GM19025 (cell line): ENCODE results near the gene SLC4A2.

ENCODE experiments used
- ATAC-seq: cut with Tn5 transposase; IDR thresholded peaks from one replicate; pipeline ENCODE4 v1.9.1; 2021; ENCODE audit warnings: mild to moderate bottlenecking, low read depth, moderate library complexity; ENCODE audit not compliant: unreplicated experiment

SLC4A2 gene

DNA sequence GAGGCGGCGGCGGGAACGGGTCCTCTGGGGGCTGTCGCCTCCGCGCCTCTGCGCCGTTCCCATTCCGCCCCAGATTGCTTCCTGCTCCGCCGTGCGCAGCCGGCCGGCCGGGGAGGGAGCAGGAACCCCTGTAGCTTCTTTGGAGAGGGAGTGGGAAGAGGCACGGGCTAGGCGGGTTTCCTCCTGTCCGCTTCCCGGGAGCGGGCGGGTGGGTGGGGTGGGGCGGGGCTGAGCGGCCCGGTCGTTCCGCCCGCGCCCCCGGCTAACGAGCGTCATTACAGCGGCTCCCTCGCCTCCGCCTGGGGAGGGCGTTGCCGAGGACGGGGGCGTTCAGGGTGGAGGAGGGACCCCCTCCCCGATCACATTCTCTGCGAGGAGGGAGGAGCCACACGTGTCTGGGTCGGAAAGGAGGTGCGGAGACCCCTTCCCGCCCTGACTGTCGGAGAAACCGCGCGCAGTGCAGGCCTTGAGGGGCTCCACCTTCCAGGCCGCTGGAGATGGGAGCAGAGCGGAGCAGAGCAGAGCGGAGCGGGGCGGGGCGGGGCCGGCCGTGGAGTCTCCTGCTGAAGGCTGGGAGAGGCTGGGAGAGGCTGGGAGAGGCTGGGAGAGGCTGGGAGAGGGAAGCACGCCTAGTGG is 66.6 kb downstream of the SLC4A2 start:
- ATAC-seq = no peak
